ENCODE results near the gene LSM2. TPM values are rescaled to one million over a fixed set of nuclear protein-coding genes. Genes with fewer than 3 reads are reported as not detected.
"Not testable (repeated sequence)": the region's sequence is repeated elsewhere in the genome, so short reads cannot be mapped to it uniquely, and the experiment has no call there.

The LSM2 gene
- total and polyA plus RNA-seq, 7 experiments from 2014 or later = 22.9 to 94.5 (median 31.1) TPM

DNA sequence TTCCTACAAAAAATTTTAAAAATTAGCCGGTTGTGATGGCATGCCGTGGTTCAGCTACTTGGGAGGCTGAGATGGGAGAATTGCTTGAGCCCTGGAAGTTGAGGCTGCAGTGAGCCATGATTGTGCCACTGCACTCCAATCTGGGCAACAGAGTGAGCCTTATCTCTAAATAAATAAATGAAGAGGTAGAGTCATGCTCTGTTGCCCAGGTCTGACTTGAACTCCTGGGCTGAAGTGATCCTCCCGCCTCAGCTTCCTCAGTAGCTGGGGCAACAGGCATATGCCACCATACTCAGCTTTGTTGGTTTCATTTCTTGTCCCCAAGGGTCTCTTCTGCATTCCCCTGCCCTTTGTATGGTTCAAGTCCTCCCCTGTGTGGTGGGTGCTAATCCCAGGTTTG is 37.7 kb upstream of the LSM2 start:
- no peak overlapping the region for H3K4me3 Mint-ChIP-seq
- H3K4me3 ChIP-seq (ENCODE audit: low read length) = no peak overlapping the region
- peak overlapping the region in 3 of 9 donors; percentile 14 to 54 (median 37) for H3K27ac Mint-ChIP-seq
- ChIA-PET POLR2A (interaction anchor here (0.7 kb wide), 1 partner anchor 9 kb away, joined by 4 read pairs; no protein-coding TSS in a partner anchor), CTCF (interaction anchor here (0.6 kb wide), 1 partner anchor 501 kb away, joined by 3 read pairs; no protein-coding TSS in a partner anchor)
- H3K36me3 ChIP-seq (ENCODE audit: control insufficient read depth in 2 of 3, insufficient read depth in 3 of 3, low read length in 3 of 3) = peaks cover 0 to 19% (median 0%) of the 10 kb centered on the region in 3 experiments
- H3K27ac ChIP-seq (ENCODE audit: low read depth, low read length) = no peak overlapping the region
- no peaks in the 10 kb centered on the region for H3K27me3 Mint-ChIP-seq
- H3K27me3 ChIP-seq (ENCODE audit: control insufficient read depth in 2 of 2, insufficient read depth in 2 of 2, low read length in 2 of 2) = no peaks in the 10 kb centered on the region
- ATAC-seq (no peak), DNase-seq (no peak)
- H3K9me3 ChIP-seq (ENCODE audit: control insufficient read depth in 2 of 3, low read length in 3 of 3) = no peaks in the 10 kb centered on the region
- peaks cover 0 to 16% (median 6%) of the 10 kb centered on the region in 5 donors for H3K36me3 Mint-ChIP-seq
- intact Hi-C loops (cut with micrococcal nuclease) = no loop called here
- H3K4me1 ChIP-seq (ENCODE audit: control insufficient read depth in 2 of 2, insufficient read depth in 2 of 2, low read length in 2 of 2) = no peaks in the 10 kb centered on the region
- H3K9me3 Mint-ChIP-seq = no peaks in the 10 kb centered on the region
- H3K4me1 Mint-ChIP-seq = peaks cover 0 to 7% (median 1%) of the 10 kb centered on the region in 7 donors

DNA sequence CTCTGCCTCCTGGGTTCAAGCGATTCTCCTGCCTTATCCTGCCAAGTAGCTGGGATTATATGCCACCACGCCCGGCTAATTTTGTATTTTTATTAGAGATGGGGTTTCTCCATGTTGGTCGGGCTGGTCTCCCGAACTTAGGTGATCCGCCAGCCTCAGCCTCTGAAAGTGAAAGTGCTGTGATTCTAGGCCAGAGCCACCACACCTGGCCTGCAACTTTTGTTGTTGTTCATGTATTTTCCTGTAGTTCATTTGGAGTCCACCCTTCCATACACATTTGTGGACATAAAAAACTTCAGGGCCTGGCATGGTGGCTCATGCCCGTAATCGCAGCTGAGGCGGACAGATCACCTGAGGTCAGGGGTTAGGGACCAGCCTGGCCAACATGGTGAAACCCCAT is 35.3 kb upstream of the LSM2 start:
- H3K9me3 Mint-ChIP-seq = no peaks in the 10 kb centered on the region
- Histone ChIP-seq H3K27ac (ENCODE audit: low read depth, low read length) (no peak overlapping the region), H3K4me1 (ENCODE audit: control insufficient read depth in 2 of 2, insufficient read depth in 2 of 2, low read length in 2 of 2) (peaks cover 17 to 22% of the 10 kb centered on the region in 2 donors), H3K4me3 (ENCODE audit: low read length) (no peak overlapping the region), H3K27me3 (ENCODE audit: control insufficient read depth in 2 of 2, insufficient read depth in 2 of 2, low read length in 2 of 2) (no peaks in the 10 kb centered on the region), H3K9me3 (ENCODE audit: control insufficient read depth in 2 of 3, low read length in 3 of 3) (no peaks in the 10 kb centered on the region), H3K36me3 (ENCODE audit: control insufficient read depth in 2 of 3, insufficient read depth in 3 of 3, low read length in 3 of 3) (peaks cover 0 to 43% (median 14%) of the 10 kb centered on the region in 3 experiments)
- H3K27me3 Mint-ChIP-seq = no peaks in the 10 kb centered on the region
- no peak for DNase-seq
- ATAC-seq = no peak
- intact Hi-C loops (cut with micrococcal nuclease) = no loop called here
- CTCF ChIA-PET = no interaction called here
- H3K4me1 Mint-ChIP-seq = peaks cover 14 to 20% (median 18%) of the 10 kb centered on the region in 7 donors
- POLR2A ChIA-PET = interaction anchor here (1.2 kb wide), 1 partner anchor 9 kb away, joined by 3 read pairs; no protein-coding TSS in a partner anchor
- H3K4me3 Mint-ChIP-seq = no peak overlapping the region
- peak overlapping the region in 2 of 9 donors; percentile 29 to 52 for H3K27ac Mint-ChIP-seq
- H3K36me3 Mint-ChIP-seq = peaks cover 0 to 29% (median 17%) of the 10 kb centered on the region in 5 donors

DNA sequence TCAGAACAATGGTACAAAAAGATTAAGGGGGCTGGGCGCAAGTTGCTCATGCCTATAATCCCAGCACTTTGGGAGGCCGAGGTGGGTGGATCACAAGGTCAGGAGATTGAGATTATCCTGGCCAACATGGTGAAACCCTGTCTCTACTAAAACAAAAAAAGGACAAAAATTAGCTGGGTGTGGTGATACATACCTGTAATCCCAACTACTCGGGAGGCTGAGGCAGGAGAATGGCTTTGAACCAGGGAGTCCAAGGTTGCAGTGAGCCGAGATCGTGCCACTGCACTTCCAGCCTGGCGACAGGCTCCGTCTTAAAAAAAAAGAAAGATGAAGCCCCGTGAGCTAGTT is 33.0 kb upstream of the LSM2 start:
- Mint-ChIP-seq H3K4me3 (peak overlapping the region in 2 of 10 donors; percentile 26 to 37), H3K4me1 (peaks cover 26 to 40% (median 34%) of the 10 kb centered on the region in 7 donors), H3K36me3 (peaks cover 3 to 39% (median 24%) of the 10 kb centered on the region in 5 donors), H3K27ac (peak overlapping the region in 3 of 9 donors; percentile 2 to 52 (median 13))
- not testable (repeated sequence) for H3K9me3 ChIP-seq (ENCODE audit: control insufficient read depth in 2 of 3, low read length in 3 of 3); H3K27ac ChIP-seq (ENCODE audit: low read depth, low read length); H3K9me3 Mint-ChIP-seq; ATAC-seq; DNase-seq; H3K27me3 ChIP-seq (ENCODE audit: control insufficient read depth in 2 of 2, insufficient read depth in 2 of 2, low read length in 2 of 2); H3K4me3 ChIP-seq (ENCODE audit: low read length); H3K27me3 Mint-ChIP-seq
- Histone ChIP-seq H3K36me3 (ENCODE audit: control insufficient read depth in 2 of 3, insufficient read depth in 3 of 3, low read length in 3 of 3) (peaks cover 0 to 50% (median 14%) of the 10 kb centered on the region in 3 experiments), H3K4me1 (ENCODE audit: control insufficient read depth in 2 of 2, insufficient read depth in 2 of 2, low read length in 2 of 2) (peaks cover 30 to 34% of the 10 kb centered on the region in 2 donors)
- ChIA-PET POLR2A (interaction anchor here (0.6 to 2.1 kb wide), 6 partner anchors 9 to 179 kb away, joined by 3 to 12 read pairs (median 3); partner anchors contain the start of gene NEU1), CTCF (interaction anchor here (1.6 to 2.1 kb wide), 2 partner anchors 188 to 241 kb away, joined by 3 to 8 read pairs; no protein-coding TSS in a partner anchor)
- intact Hi-C loops (cut with micrococcal nuclease) = loop anchor here (5.0 to 10.0 kb wide), 4 partner anchors 118 to 1015 kb away; partner anchors contain the start of genes MICA (in 1 of the 2), MICB (in 1 of the 2), NELFE (in 1 of the 2) and PSMB9 (in 1 of the 2)

DNA sequence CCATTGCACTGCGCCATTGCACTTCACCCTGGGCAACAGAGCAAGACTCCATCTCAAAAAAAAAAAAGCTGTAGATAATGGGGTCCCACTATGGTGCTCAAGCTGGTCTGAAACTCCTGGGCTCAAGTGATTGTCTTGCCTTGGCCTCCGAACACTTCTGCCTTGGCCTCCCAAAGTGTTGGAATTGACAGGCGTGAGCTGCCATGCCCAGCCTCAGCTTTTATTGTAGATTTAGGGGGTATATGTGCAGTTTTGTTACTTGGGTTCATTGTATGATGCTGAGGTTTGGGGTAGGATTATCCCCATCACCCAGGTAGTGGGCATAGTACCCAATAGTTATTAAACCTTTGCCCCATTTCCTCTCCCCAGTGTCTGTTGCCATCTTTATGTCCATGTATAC is 32.2 kb upstream of the LSM2 start:
- Histone ChIP-seq H3K27me3 (ENCODE audit: control insufficient read depth in 2 of 2, insufficient read depth in 2 of 2, low read length in 2 of 2) (no peaks in the 10 kb centered on the region), H3K9me3 (ENCODE audit: control insufficient read depth in 2 of 3, low read length in 3 of 3) (no peaks in the 10 kb centered on the region), H3K27ac (ENCODE audit: low read depth, low read length) (peak overlapping the region; percentile 25), H3K4me1 (ENCODE audit: control insufficient read depth in 2 of 2, insufficient read depth in 2 of 2, low read length in 2 of 2) (peaks cover 30 to 34% of the 10 kb centered on the region in 2 donors), H3K4me3 (ENCODE audit: low read length) (no peak overlapping the region), H3K36me3 (ENCODE audit: control insufficient read depth in 2 of 3, insufficient read depth in 3 of 3, low read length in 3 of 3) (peaks cover 0 to 53% (median 14%) of the 10 kb centered on the region in 3 experiments)
- POLR2A ChIA-PET = interaction anchor here (0.6 to 2.1 kb wide), 9 partner anchors 9 to 1342 kb away, joined by 3 to 12 read pairs (median 3); partner anchors contain the start of genes BAG6, NELFE, NEU1 and SKIC2
- Mint-ChIP-seq H3K9me3 (no peaks in the 10 kb centered on the region), H3K4me1 (peaks cover 26 to 47% (median 38%) of the 10 kb centered on the region in 7 donors), H3K36me3 (peaks cover 3 to 40% (median 24%) of the 10 kb centered on the region in 5 donors), H3K4me3 (peak overlapping the region in 9 of 10 donors; percentile 0 to 58 (median 27)), H3K27ac (peak overlapping the region in 6 of 9 donors; percentile 13 to 78 (median 56)), H3K27me3 (no peaks in the 10 kb centered on the region)
- CTCF ChIA-PET = interaction anchor here (1.6 to 2.1 kb wide), 2 partner anchors 187 to 240 kb away, joined by 3 to 8 read pairs; no protein-coding TSS in a partner anchor
- DNase-seq = no peak
- intact Hi-C loops (cut with micrococcal nuclease) = loop anchor here (5.0 to 10.0 kb wide), 4 partner anchors 118 to 1016 kb away; partner anchors contain the start of genes MICA (in 1 of the 2), MICB (in 1 of the 2), NELFE (in 1 of the 2) and PSMB9 (in 1 of the 2)
- ATAC-seq = no peak

DNA sequence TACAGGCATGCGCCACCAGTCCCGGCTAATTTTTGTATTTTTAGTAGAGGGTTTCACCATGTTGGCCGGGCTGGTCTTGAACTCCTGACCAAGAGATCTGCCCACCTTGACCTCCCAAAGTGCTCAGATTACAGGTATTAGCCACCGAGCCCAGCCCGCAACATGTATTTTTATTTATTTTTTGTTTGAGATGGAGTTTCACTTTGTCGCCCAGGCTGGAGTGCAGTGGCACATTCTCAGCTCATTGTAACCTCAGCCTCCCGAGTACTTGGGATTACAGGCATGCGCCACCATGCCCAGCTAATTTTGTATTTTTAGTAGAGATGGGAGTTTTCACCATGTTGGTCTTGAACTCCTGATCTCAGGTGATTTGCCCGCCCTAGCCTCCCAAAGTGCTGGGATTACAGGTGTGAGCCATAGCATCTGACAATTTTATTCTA is 31.4 kb upstream of the LSM2 start:
- H3K9me3 Mint-ChIP-seq; DNase-seq; H3K4me3 ChIP-seq (ENCODE audit: low read length); ATAC-seq; H3K27me3 ChIP-seq (ENCODE audit: control insufficient read depth in 2 of 2, insufficient read depth in 2 of 2, low read length in 2 of 2); H3K9me3 ChIP-seq (ENCODE audit: control insufficient read depth in 2 of 3, low read length in 3 of 3); H3K27me3 Mint-ChIP-seq: not testable (repeated sequence)
- peaks cover 26 to 47% (median 39%) of the 10 kb centered on the region in 7 donors for H3K4me1 Mint-ChIP-seq
- peak overlapping the region in 4 of 9 donors; percentile 97 to 100 (median 100) for H3K27ac Mint-ChIP-seq
- peak overlapping the region; percentile 92 for H3K27ac ChIP-seq (ENCODE audit: low read depth, low read length)
- peaks cover 0 to 53% (median 14%) of the 10 kb centered on the region in 3 experiments for H3K36me3 ChIP-seq (ENCODE audit: control insufficient read depth in 2 of 3, insufficient read depth in 3 of 3, low read length in 3 of 3)
- H3K36me3 Mint-ChIP-seq = peaks cover 3 to 40% (median 24%) of the 10 kb centered on the region in 5 donors
- POLR2A ChIA-PET = interaction anchor here (0.6 to 2.1 kb wide), 7 partner anchors 8 to 1731 kb away, joined by 3 to 12 read pairs (median 3); partner anchors contain the start of genes BAG6, NELFE, NEU1 and SKIC2
- H3K4me1 ChIP-seq (ENCODE audit: control insufficient read depth in 2 of 2, insufficient read depth in 2 of 2, low read length in 2 of 2) = peaks cover 34% of the 10 kb centered on the region in 2 donors
- intact Hi-C loops (cut with micrococcal nuclease) = loop anchor here (5.0 to 10.0 kb wide), 4 partner anchors 119 to 1017 kb away; partner anchors contain the start of genes MICA (in 1 of the 2), MICB (in 1 of the 2), NELFE (in 1 of the 2) and PSMB9 (in 1 of the 2)
- H3K4me3 Mint-ChIP-seq = peak overlapping the region in 9 of 10 donors; percentile 13 to 99 (median 99)
- CTCF ChIA-PET = interaction anchor here (2.1 kb wide), 1 partner anchor 240 kb away, joined by 8 read pairs; no protein-coding TSS in a partner anchor

DNA sequence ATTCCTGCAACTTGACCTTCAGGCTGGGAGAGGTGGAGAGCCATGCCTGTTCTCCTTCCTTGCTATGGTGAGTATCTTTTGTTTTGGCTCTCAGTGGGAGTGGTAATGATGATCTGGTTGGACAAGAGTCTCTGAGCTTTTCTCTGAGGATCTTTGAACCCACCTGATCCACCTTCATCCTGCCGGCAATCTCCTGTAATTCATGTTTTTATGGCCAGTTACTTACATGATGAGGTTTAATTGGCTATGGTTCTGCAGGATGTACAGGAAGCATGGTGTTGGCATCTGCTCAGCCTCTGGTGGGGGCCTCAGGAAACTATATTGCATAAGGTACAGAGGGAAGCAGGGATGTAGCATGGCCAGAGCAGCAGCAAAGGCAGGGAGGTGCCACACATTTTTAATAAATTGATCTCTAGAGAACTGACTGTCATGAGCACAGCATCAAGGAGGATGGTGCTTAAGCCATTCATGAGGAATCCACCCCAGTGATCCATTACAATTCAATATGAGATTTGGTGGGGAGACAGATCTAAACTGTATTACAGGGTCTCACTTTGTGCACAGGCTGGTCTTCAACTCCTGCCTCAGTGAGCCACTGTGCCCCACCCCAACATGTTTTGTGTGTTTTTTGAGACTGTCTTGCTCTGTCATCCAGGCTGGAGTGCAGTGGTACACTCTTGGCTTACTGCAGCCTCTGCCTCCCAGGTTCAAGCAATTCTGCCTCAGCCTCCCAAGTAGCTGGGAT is 30.8 kb upstream of the LSM2 start:
- intact Hi-C loops (cut with micrococcal nuclease) = loop anchor here (5.0 to 10.0 kb wide), 4 partner anchors 120 to 1017 kb away; partner anchors contain the start of genes MICA (in 1 of the 2), MICB (in 1 of the 2), NELFE (in 1 of the 2) and PSMB9 (in 1 of the 2)
- ChIA-PET CTCF (interaction anchor here (0.5 to 1.7 kb wide), 3 partner anchors 25 to 476 kb away, joined by 3 to 7 read pairs (median 4); partner anchors contain the start of gene NEU1), POLR2A (interaction anchor here (0.6 to 1.5 kb wide), 10 partner anchors 7 to 1732 kb away, joined by 3 to 7 read pairs (median 4); partner anchors contain the start of genes ABHD16A, DDX39B, LSM2 and LTA)
- Histone ChIP-seq H3K36me3 (ENCODE audit: control insufficient read depth in 2 of 3, insufficient read depth in 3 of 3, low read length in 3 of 3) (peaks cover 0 to 53% (median 14%) of the 10 kb centered on the region in 3 experiments), H3K9me3 (ENCODE audit: control insufficient read depth in 2 of 3, low read length in 3 of 3) (no peaks in the 10 kb centered on the region), H3K27ac (ENCODE audit: low read depth, low read length) (peak overlapping the region; percentile 92), H3K4me3 (ENCODE audit: low read length) (peak overlapping the region; percentile 56), H3K27me3 (ENCODE audit: control insufficient read depth in 2 of 2, insufficient read depth in 2 of 2, low read length in 2 of 2) (no peaks in the 10 kb centered on the region), H3K4me1 (ENCODE audit: control insufficient read depth in 2 of 2, insufficient read depth in 2 of 2, low read length in 2 of 2) (peaks cover 34% of the 10 kb centered on the region in 2 donors)
- ATAC-seq (no peak), DNase-seq (no peak)
- Mint-ChIP-seq H3K4me3 (peak overlapping the region; percentile 84 to 99 (median 99)), H3K9me3 (no peaks in the 10 kb centered on the region), H3K27me3 (no peaks in the 10 kb centered on the region), H3K27ac (peak overlapping the region; percentile 91 to 100 (median 99)), H3K4me1 (peaks cover 26 to 47% (median 39%) of the 10 kb centered on the region in 7 donors), H3K36me3 (peaks cover 3 to 40% (median 24%) of the 10 kb centered on the region in 5 donors)
